SU-DHL-6 (cell line): ENCODE measurements around the gene AFAP1.

Experiments used
- CTCF ChIP-seq: fragments of 200-600 bp; sonication (generic); IDR thresholded peaks from one replicate; pipeline ENCODE4 v1.5.1; 2017; ENCODE audit warnings: antibody characterized with exemption, mild to moderate bottlenecking, low read length, moderate library complexity; ENCODE audit not compliant: insufficient read depth, poor library complexity, severe bottlenecking
- EZH2phosphoT487 ChIP-seq: fragments of 200-600 bp; sonication (generic), shearing (Covaris generic); conservative IDR thresholded peaks from 2 replicates; pipeline ENCODE4 v1.6.1; 2018; ENCODE audit warnings: mild to moderate bottlenecking, antibody characterized with exemption, low read length, moderate library complexity, mixed read lengths

- TF ChIP-seq EZH2phosphoT487, result no peak
- no peak for TF ChIP-seq CTCF
Observed at GRCh38 chr4:7966281-7967062, 26.8 kb upstream of the AFAP1 start.
